Osteocyte (in vitro differentiated cells): ENCODE results near the gene SSTR3. TPM values are rescaled to one million over a fixed set of nuclear protein-coding genes. Genes with fewer than 3 reads are reported as not detected.

ENCODE experiments used
- DNase-seq: peaks from one replicate; pipeline ENCODE4 v3.0.0; 2021; ENCODE audit warnings: mixed read lengths; ENCODE audit not compliant: unreplicated experiment; ENCODE audit errors: extremely low spot score
- H3K27ac Mint-ChIP-seq: one replicate; pipeline ENCODE4 v1.8.0; 2021; ENCODE audit warnings: mild to moderate bottlenecking, mixed read lengths; ENCODE audit not compliant: unreplicated experiment
- H3K27me3 Mint-ChIP-seq: one replicate; pipeline ENCODE4 v1.8.0; 2021; ENCODE audit warnings: mixed read lengths; ENCODE audit not compliant: unreplicated experiment
- H3K36me3 Mint-ChIP-seq: one replicate; pipeline ENCODE4 v1.8.0; 2021; ENCODE audit warnings: mixed read lengths; ENCODE audit not compliant: unreplicated experiment
- H3K4me1 Mint-ChIP-seq: one replicate; pipeline ENCODE4 v1.8.0; 2021; ENCODE audit warnings: mixed read lengths; ENCODE audit not compliant: unreplicated experiment
- H3K4me3 Mint-ChIP-seq: one replicate; pipeline ENCODE4 v1.8.0; 2021; ENCODE audit warnings: mild to moderate bottlenecking, moderate library complexity, mixed read lengths; ENCODE audit not compliant: unreplicated experiment
- H3K9me3 Mint-ChIP-seq: one replicate; pipeline ENCODE4 v1.8.0; 2021; ENCODE audit warnings: mixed read lengths; ENCODE audit not compliant: unreplicated experiment
- CTCF ChIP-seq: fragments of 200-600 bp; sonication (generic); IDR thresholded peaks from 2 replicates; pipeline ENCODE4 v1.5.0; 2021; ENCODE audit warnings: antibody characterized with exemption, mild to moderate bottlenecking, moderate library complexity
- total RNA-seq: library from RNA; stranded (reverse); gene quantifications from 2 replicates; pipeline ENCODE4 v1.2.1, GENCODE V29; 2021

SSTR3 gene
- total RNA-seq, 1 donor from 2014 or later, result not detected

GRCh38 chr22:37155971-37156370, 56.3 kb downstream of the SSTR3 start:
- H3K4me3 Mint-ChIP-seq, result no peak overlapping the region
- no peak for TF ChIP-seq CTCF
- H3K27ac Mint-ChIP-seq, result no peak overlapping the region
- H3K9me3 Mint-ChIP-seq, result peaks cover 17% of the 10 kb centered on the region
- H3K27me3 Mint-ChIP-seq, result peaks cover 53% of the 10 kb centered on the region
- DNase-seq, result no peak
- no peaks in the 10 kb centered on the region for H3K4me1 Mint-ChIP-seq
- no peaks in the 10 kb centered on the region for H3K36me3 Mint-ChIP-seq

- no peak for TF ChIP-seq CTCF
- Mint-ChIP-seq H3K4me1 (no peaks in the 10 kb centered on the region), H3K27me3 (peaks cover 51% of the 10 kb centered on the region), H3K9me3 (peaks cover 21% of the 10 kb centered on the region), H3K4me3 (no peak overlapping the region), H3K27ac (no peak overlapping the region), H3K36me3 (no peaks in the 10 kb centered on the region)
- DNase-seq, result no peak
These were observed 57.2 kb downstream of the SSTR3 start for GRCh38 chr22:37154925-37155712.

Other genes starting within 250 kb of the SSTR3 start
- gene TST, start 193.0 kb downstream of the SSTR3 start, total RNA-seq, result 20.5 and 21.1 TPM in 2 replicates
- gene MPST, start 192.7 kb downstream of the SSTR3 start, total RNA-seq, result 57.4 and 65.1 TPM in 2 replicates
- 35.8 and 39.6 TPM in 2 replicates for gene KCTD17, start 160.7 kb downstream of the SSTR3 start, total RNA-seq
- gene TMPRSS6, start 102.8 kb downstream of the SSTR3 start, total RNA-seq, result not detected in 2 replicates
- 0.10 TPM in 1 of 2 replicates, not detected in the other for gene IL2RB, start 62.6 kb downstream of the SSTR3 start, total RNA-seq
- gene C1QTNF6, start 24.2 kb downstream of the SSTR3 start, total RNA-seq, result 36.4 and 36.5 TPM in 2 replicates
- gene RAC2, start 31.8 kb upstream of the SSTR3 start, total RNA-seq, result not detected in 2 replicates
- not detected in 2 replicates for gene CYTH4, start 70.0 kb upstream of the SSTR3 start, total RNA-seq
- 0.97 and 0.99 TPM in 2 replicates for gene ELFN2, start 215.0 kb upstream of the SSTR3 start, total RNA-seq